Gastrocnemius medialis (tissue), 4 donors: Measurements from ENCODE around the gene MED16. TPM values are rescaled to one million over a fixed set of nuclear protein-coding genes. Genes with fewer than 3 reads are reported as not detected.

Experiments
- ATAC-seq, 2 donors: fragments of 150-250 bp; one replicate each; pipeline ENCODE4 v1.9.1; 2016
- DNase-seq, 2 donors: peaks; one replicate each; pipeline ENCODE4 v3.0.0-alpha.2; 2019
- H3K27ac ChIP-seq, 4 donors: fragments of 200-600 bp; sonication (generic); 1 replicate in 1 of 4; 2 replicates in 3 of 4; pipeline ENCODE4 v1.5.1; 2016 to 2018; ENCODE audit warnings: mild to moderate bottlenecking in 2 of 4, moderate library complexity in 1 of 4
- H3K27me3 ChIP-seq, 3 donors: fragments of 200-600 bp; sonication (generic) in 2 of 3; 1 replicate in 1 of 3; 2 replicates in 2 of 3; pipeline versions ENCODE4 v1.5.1 to v1.6.0; 2016 to 2019; ENCODE audit warnings: mild to moderate bottlenecking in 1 of 3, moderate library complexity in 1 of 3
- H3K36me3 ChIP-seq, 2 donors: fragments of 200-600 bp; sonication (generic) in 1 of 2; one replicate each; pipeline ENCODE4 v1.5.1; 2017 to 2018
- H3K4me1 ChIP-seq, 2 donors: fragments of 200-600 bp; sonication (generic) in 1 of 2; one replicate each; pipeline ENCODE4 v1.5.1; 2016 to 2017; ENCODE audit warnings: mild to moderate bottlenecking in 2 of 2
- H3K4me3 ChIP-seq, 4 donors: fragments of 200-600 bp; sonication (generic) in 3 of 4; 1 replicate in 1 of 4; 2 replicates in 3 of 4; pipeline ENCODE4 v1.5.1; 2016 to 2019; ENCODE audit warnings: mild to moderate bottlenecking in 2 of 4
- H3K9me3 ChIP-seq, 3 donors: fragments of 200-600 bp; sonication (generic) in 2 of 3; 1 replicate in 1 of 3; 2 replicates in 2 of 3; pipeline ENCODE4 v1.5.1; 2016 to 2019
- CTCF ChIP-seq, 5 experiments: fragments of 450-650 bp in 3 of 5; fragments of 200-600 bp in 2 of 5; sonication (generic) in 2 of 5; IDR thresholded peaks in 4 of 5; conservative IDR thresholded peaks in 1 of 5; 1 replicate in 4 of 5; 2 replicates in 1 of 5; pipeline ENCODE4 v1.5.1; 2016 to 2019; ENCODE audit warnings: antibody characterized with exemption in 5 of 5, mild to moderate bottlenecking in 3 of 5, moderate library complexity in 3 of 5
- POLR2A ChIP-seq, 2 donors: fragments of 450-650 bp; IDR thresholded peaks; one replicate each; pipeline ENCODE4 v1.6.1; 2017; ENCODE audit warnings: antibody characterized with exemption in 2 of 2, mild to moderate bottlenecking in 2 of 2, moderate library complexity in 2 of 2
- in situ Hi-C, 4 donors: fragments of 200-750 bp; cut with MboI; loops; one replicate each; pipeline versions ENCODE4 v1.15.0 to v1.8.0; 2017; ENCODE audit warnings: low sequenced_read_pairs in 4 of 4
- intact Hi-C: fragments of 100-400 bp; cut with DNase I; formaldehyde crosslinking; loops from one replicate; pipeline ENCODE4 v1.15.1; 2023; ENCODE audit warnings: low total_unique reads
- total RNA-seq, 4 donors: library from RNA; depleted of rRNA; stranded (reverse); fragments of >200 nt; gene quantifications; one replicate each; pipeline versions ENCODE4 v1.1.0 to v1.2.3, GENCODE V29; 2016

Gene MED16
- total RNA-seq, 4 donors from 2014 or later, result 22.0 to 67.6 (median 54.6) TPM

DNA sequence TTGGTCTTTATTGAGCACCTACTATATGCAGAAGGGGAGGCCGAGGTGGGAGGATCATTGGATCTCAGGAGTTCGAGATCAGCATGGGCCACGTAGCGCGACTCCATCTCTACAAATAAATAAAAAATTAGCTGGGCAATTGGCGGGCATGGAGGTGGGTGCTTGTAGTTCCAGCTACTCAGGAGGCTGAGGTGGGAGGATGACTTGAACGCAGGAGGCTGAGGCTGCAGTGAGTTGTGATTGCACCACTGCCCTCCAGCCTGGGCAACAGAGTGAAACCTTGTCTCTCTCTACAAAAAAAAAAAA lies 29.7 kb downstream of the MED16 start:
- intact Hi-C loops (no loop called here), in situ Hi-C loops (loop anchor here in 1 of 4 donors (25.0 kb wide), 1 partner anchor 124 kb away; the partner anchor contains the start of gene WDR18)
- ATAC-seq (no peak), DNase-seq (no peak)
- peaks cover 25 to 47% (median 42%) of the 10 kb centered on the region in 3 donors for H3K27me3 ChIP-seq
- no peak overlapping the region for H3K27ac ChIP-seq
- no peaks in the 10 kb centered on the region for H3K9me3 ChIP-seq
- TF ChIP-seq CTCF (IDR thresholded peaks at IDR 0.05 in 4 of 5, conservative IDR thresholded peaks at IDR 0.05 in 1 of 5), result no peak
- no peak for TF ChIP-seq POLR2A (IDR thresholded peaks at IDR 0.05)
- H3K4me3 ChIP-seq, result no peak overlapping the region
- no peaks in the 10 kb centered on the region for H3K4me1 ChIP-seq
- peaks cover 0 to 8% of the 10 kb centered on the region in 2 donors for H3K36me3 ChIP-seq

DNA sequence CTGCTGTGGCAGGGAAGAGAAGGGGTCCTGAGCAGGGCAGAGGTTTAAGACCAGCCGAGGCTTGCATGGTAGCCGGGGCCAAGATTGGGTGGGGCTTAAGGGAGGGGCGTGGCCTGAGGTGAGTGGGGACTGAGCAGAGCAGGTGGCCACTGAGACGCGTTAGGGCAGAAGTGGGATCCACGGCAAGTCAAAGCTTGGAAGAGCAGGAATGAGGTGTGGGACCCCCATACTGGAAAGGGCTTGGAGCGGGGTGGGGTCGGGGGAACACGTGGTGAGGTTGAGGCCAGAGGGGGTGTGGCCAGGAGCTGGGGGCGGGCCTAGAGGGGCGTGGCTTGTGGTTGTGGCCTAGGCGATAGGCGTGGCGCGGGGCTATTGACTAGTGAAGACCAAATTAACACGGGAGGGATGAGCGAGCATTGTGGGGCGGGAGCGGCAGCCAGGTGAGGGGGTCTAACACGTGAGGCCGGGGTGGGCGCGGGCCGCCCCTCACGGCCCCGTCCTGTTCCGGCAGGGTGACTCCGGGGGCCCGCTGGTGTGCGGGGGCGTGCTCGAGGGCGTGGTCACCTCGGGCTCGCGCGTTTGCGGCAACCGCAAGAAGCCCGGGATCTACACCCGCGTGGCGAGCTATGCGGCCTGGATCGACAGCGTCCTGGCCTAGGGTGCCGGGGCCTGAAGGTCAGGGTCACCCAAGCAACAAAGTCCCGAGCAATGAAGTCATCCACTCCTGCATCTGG lies 30.2 kb downstream of the MED16 start:
- TF ChIP-seq POLR2A (IDR thresholded peaks at IDR 0.05), result no peak
- TF ChIP-seq CTCF (IDR thresholded peaks at IDR 0.05 in 4 of 5, conservative IDR thresholded peaks at IDR 0.05 in 1 of 5), result no peak
- Histone ChIP-seq H3K36me3 (peaks cover 0 to 3% of the 10 kb centered on the region in 2 donors), H3K27ac (no peak overlapping the region), H3K27me3 (peaks cover 31 to 48% (median 42%) of the 10 kb centered on the region in 3 donors), H3K4me3 (no peak overlapping the region), H3K9me3 (no peaks in the 10 kb centered on the region), H3K4me1 (no peaks in the 10 kb centered on the region)
- in situ Hi-C loops (loop anchor here in 1 of 4 donors (25.0 kb wide), 1 partner anchor 125 kb away; the partner anchor contains the start of gene WDR18), intact Hi-C loops (no loop called here)
- peak in 1 of 2 donors; percentile 47 for DNase-seq
- peak in 1 of 2 donors; percentile 17 for ATAC-seq

DNA sequence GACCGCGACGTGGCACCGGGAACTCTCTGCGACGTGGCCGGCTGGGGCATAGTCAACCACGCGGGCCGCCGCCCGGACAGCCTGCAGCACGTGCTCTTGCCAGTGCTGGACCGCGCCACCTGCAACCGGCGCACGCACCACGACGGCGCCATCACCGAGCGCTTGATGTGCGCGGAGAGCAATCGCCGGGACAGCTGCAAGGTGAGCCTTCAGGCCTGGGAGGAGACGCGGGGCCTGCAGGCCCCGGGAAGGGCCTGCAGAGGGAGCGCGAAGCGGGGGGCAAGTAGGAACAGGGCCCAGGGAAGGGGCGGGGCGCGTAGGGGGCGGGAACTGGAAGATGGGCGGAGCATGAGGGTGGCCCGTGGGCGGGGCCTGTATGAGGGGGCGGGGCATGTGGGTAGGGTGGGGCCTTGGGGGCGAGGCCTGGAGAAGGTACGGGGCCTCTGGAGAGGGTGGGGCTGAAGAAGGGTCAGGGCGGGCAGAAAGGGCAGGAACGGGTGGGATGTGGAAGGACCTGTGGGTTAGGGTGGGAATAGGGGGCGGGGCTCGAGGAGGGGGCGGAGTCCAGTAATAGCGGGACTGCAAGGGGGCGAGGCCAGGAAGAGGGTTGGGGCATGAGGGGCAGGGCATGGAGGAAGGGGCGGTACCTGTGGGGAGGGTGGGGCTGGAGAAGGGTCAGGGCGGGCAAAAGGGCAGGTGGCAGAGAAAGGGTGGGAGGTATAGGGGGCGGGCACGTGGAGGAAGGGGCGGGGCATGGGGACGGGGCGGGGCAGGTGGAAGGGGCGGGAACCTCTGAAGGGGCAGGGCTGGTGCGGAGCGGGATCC lies 31.0 kb downstream of the MED16 start:
- no peak overlapping the region for H3K4me3 ChIP-seq
- peak in 1 of 2 donors; percentile 4 for ATAC-seq

More for the DNA sequence above, 31.0 kb downstream of the MED16 start:
- in situ Hi-C loops, result loop anchor here in 1 of 4 donors (25.0 kb wide), 1 partner anchor 125 kb away; the partner anchor contains the start of gene WDR18
- Histone ChIP-seq H3K9me3 (no peaks in the 10 kb centered on the region), H3K27me3 (peaks cover 32 to 48% (median 42%) of the 10 kb centered on the region in 3 donors), H3K36me3 (no peaks in the 10 kb centered on the region), H3K4me1 (no peaks in the 10 kb centered on the region), H3K27ac (no peak overlapping the region)
- TF ChIP-seq CTCF (IDR thresholded peaks at IDR 0.05 in 4 of 5, conservative IDR thresholded peaks at IDR 0.05 in 1 of 5), result no peak
- TF ChIP-seq POLR2A (IDR thresholded peaks at IDR 0.05), result no peak
- intact Hi-C loops, result no loop called here
- no peak for DNase-seq
